Skeletal muscle satellite cell (primary cell): Measurements from ENCODE around the gene TKFC.

ENCODE experiments used
- H3K27me3 ChIP-seq: 2 replicates; pipeline ENCODE4 v1.7.0; 2013; ENCODE audit warnings: low read length; ENCODE audit not compliant: control insufficient read depth, insufficient read depth
- H3K36me3 ChIP-seq: 2 replicates; pipeline ENCODE4 v1.7.0; 2013; ENCODE audit warnings: mild to moderate bottlenecking, control low read depth, low read length; ENCODE audit not compliant: insufficient read depth
- H3K4me1 ChIP-seq: 2 replicates; pipeline ENCODE4 v1.7.0; 2013; ENCODE audit warnings: low read length; ENCODE audit not compliant: control insufficient read depth, insufficient read depth
- H3K4me2 ChIP-seq: 2 replicates; pipeline ENCODE4 v1.7.0; 2013; ENCODE audit warnings: mild to moderate bottlenecking, low read length
- H3K4me3 ChIP-seq: 2 replicates; pipeline ENCODE4 v1.7.0; 2013; ENCODE audit warnings: low read length
- H3K9ac ChIP-seq: 2 replicates; pipeline ENCODE4 v1.7.0; 2013; ENCODE audit warnings: mild to moderate bottlenecking, low read depth, low read length, moderate library complexity
- H3K9me3 ChIP-seq: replicated peaks from 2 replicates; pipeline ENCODE4 v1.7.0; 2013; ENCODE audit warnings: mild to moderate bottlenecking, control low read depth, low read length

Gene TKFC

DNA sequence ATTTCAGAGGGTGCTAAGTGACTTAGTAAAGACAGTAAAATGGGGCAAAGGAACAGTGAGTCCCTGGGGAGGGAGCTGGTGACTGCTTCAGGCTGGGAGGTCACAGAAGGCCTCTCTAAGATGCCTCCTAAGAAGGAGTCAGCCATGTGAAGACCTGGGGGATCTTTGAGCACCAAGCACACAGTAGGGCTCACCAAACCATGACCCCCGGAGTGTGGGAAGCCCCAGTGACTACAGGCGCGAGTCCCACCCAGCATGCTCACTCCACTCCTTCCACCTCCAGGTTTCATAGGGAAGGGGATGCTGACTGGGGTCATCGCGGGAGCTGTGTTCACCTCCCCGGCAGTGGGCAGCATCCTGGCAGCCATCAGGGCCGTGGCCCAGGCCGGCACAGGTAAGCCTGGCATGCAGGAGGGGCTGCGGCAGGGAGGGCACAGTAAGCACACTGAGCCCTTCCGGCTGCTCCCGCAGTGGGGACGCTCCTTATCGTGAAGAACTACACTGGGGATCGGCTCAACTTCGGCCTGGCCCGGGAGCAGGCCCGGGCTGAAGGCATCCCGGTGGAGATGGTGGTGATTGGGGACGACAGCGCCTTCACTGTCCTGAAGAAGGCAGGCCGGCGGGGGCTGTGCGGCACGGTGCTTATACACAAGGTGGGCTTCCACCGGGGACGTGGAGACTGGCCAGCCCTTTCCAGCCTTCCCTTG lies 5.9 kb downstream of the TKFC start:
- no peak overlapping the region for H3K4me2 ChIP-seq
- H3K4me1 ChIP-seq = peaks cover 11% of the 10 kb centered on the region
- H3K9ac ChIP-seq = no peak overlapping the region
- no peaks in the 10 kb centered on the region for H3K9me3 ChIP-seq
- H3K36me3 ChIP-seq = peaks cover 7% of the 10 kb centered on the region
- H3K4me3 ChIP-seq = no peak overlapping the region
- H3K27me3 ChIP-seq = no peaks in the 10 kb centered on the region

GRCh38 chr11:61339490-61339878 lies 6.5 kb downstream of the TKFC start:
- H3K36me3 ChIP-seq = peaks cover 7% of the 10 kb centered on the region
- H3K9me3 ChIP-seq = no peaks in the 10 kb centered on the region
- H3K4me3 ChIP-seq = no peak overlapping the region
- H3K27me3 ChIP-seq = no peaks in the 10 kb centered on the region
- H3K4me1 ChIP-seq = peaks cover 6% of the 10 kb centered on the region
- H3K4me2 ChIP-seq = no peak overlapping the region
- H3K9ac ChIP-seq = no peak overlapping the region

- Histone ChIP-seq H3K27me3 (no peaks in the 10 kb centered on the region), H3K4me2 (no peak overlapping the region), H3K4me3 (no peak overlapping the region), H3K9ac (no peak overlapping the region), H3K9me3 (no peaks in the 10 kb centered on the region), H3K36me3 (peaks cover 15% of the 10 kb centered on the region), H3K4me1 (no peaks in the 10 kb centered on the region)
These were observed 8.0 kb downstream of the TKFC start for GRCh38 chr11:61340979-61341378.

- Histone ChIP-seq H3K4me3 (no peak overlapping the region), H3K4me2 (no peak overlapping the region), H3K9me3 (no peaks in the 10 kb centered on the region), H3K36me3 (peaks cover 15% of the 10 kb centered on the region), H3K9ac (no peak overlapping the region), H3K27me3 (no peaks in the 10 kb centered on the region), H3K4me1 (no peaks in the 10 kb centered on the region)
These were observed 8.7 kb downstream of the TKFC start for GRCh38 chr11:61341706-61342105.

DNA sequence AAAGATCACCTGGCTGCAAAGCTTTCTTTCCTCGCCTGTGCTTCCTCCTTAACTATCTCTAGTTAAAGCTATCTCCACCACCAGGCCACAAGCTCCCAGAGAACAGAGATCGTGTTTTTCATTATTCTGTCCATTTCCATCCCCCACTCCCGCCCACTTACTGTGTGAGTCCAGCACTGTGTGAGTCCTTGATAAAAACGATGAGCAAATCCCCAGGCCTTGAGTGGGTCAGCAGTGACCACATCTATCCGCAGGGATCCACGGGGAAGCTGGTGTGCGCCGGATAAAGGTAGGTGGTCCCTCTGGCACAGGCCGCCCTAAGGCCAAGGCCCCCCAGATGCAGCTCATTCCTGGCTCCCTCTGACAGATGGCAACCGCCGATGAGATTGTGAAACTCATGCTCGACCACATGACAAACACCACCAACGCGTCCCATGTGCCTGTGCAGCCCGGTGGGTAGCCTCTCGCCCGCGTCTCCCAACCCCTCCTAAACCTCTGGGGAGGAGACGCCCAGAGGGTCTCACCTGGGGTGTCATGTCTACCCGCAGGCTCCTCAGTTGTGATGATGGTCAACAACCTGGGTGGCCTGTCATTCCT lies 9.3 kb downstream of the TKFC start:
- H3K9ac ChIP-seq = no peak overlapping the region
- no peaks in the 10 kb centered on the region for H3K27me3 ChIP-seq
- no peaks in the 10 kb centered on the region for H3K4me1 ChIP-seq
- H3K4me2 ChIP-seq = no peak overlapping the region
- no peaks in the 10 kb centered on the region for H3K9me3 ChIP-seq
- H3K36me3 ChIP-seq = peaks cover 15% of the 10 kb centered on the region
- H3K4me3 ChIP-seq = no peak overlapping the region

DNA sequence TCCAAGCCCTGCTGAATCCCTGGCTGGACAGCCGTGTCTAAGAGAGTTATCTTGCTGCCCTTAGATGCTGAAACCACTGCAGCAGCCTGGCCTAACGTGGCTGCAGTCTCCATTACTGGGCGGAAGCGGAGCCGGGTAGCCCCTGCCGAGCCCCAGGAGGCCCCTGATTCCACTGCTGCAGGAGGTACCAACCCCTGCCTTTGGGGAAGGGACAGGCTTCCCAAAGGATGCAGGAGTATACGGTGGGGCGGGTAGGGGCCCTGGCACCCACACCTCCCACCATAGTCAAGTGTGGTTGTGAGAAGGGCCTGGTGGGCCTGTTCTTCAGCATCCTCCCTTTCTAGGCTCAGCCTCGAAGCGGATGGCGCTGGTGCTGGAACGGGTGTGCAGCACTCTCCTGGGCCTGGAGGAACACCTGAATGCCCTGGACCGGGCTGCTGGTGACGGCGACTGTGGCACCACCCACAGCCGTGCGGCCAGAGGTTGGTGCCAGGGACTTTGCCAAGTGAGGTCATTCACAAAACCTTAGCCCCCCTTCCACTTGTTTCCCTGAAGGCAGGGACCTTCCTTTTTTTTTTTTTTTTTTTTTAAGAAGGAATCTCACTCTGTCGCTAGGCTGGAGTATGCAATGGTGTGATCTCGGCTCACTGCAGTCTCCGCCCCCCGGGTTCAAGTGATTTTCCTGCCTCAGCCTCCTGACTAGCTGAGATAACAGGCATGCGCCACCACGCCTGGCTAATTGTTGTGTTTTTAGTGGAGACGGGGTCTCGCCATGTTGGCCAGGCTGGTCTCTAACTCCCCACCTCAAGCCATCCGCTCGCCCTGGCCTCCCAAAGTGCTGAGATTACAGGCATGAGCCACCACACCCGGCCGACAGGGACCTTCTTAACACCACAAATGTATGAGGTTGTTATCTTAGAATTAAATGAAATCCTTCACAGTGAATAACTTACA lies 11.0 kb downstream of the TKFC start:
- no peaks in the 10 kb centered on the region for H3K27me3 ChIP-seq
- H3K4me1 ChIP-seq = peaks cover 2% of the 10 kb centered on the region
- no peaks in the 10 kb centered on the region for H3K9me3 ChIP-seq
- peaks cover 26% of the 10 kb centered on the region for H3K36me3 ChIP-seq
- no peak overlapping the region for H3K9ac ChIP-seq
- H3K4me3 ChIP-seq = no peak overlapping the region
- H3K4me2 ChIP-seq = no peak overlapping the region

DNA sequence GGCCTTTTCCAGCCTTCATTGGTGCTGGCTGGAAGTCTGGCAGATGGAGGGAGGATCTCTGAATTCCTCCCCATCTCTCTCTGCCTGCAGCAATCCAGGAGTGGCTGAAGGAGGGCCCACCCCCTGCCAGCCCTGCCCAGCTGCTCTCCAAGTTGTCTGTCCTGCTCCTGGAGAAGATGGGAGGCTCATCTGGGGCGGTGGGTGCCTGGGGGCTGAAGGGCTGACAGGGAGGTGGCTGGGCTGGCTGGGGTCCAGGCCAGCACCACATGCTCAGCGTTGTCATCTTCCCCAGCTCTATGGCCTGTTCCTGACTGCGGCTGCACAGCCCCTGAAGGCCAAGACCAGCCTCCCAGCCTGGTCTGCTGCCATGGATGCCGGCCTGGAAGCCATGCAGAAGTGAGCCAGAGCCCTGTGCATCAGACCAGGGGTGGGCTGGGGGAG lies 12.2 kb downstream of the TKFC start:
- Histone ChIP-seq H3K36me3 (peaks cover 36% of the 10 kb centered on the region), H3K9ac (no peak overlapping the region)

DNA sequence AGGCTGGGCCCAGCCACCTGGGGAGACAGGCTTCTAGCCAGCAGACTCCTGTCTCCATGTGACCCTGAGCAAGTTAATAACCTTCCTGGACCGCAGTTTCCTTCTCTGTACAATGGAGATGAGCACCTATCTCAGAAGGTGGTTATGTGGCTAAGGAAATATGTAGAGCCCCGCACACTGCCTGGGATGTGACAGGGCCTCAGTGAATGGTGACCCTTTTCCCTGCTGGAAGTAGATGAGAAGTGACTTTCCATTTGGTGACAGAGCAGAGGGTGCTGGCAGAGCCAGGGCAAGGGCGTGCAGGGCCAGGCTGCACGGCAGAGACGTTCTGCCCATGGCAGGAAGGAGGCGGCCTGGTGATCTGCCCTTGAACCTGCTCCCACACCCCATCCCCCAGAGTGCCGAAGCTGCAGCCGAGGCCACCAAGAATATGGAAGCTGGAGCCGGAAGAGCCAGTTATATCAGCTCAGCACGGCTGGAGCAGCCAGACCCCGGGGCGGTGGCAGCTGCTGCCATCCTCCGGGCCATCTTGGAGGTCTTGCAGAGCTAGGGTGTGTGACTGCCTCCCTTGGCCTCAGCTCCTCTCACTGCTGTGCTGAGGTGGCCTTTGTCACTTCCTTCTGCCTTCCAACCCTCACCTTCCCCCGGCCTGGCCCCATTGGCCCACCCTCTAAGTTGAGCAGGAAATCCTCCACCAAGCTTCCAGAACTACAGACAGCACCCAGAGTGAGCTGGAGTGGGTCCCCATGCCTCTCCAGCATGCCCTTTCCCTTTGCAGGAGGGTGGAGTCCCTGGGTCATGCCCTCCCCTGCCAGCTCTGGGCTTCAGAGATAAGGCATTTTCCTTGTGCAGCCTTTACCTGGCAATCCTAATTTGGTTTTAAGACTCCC lies 13.2 kb downstream of the TKFC start:
- no peak overlapping the region for H3K4me3 ChIP-seq
- H3K9me3 ChIP-seq = no peaks in the 10 kb centered on the region
- H3K27me3 ChIP-seq = no peaks in the 10 kb centered on the region

More for the DNA sequence above, 12.2 kb downstream of the TKFC start:
- Histone ChIP-seq H3K4me3 (no peak overlapping the region), H3K4me2 (no peak overlapping the region), H3K9me3 (no peaks in the 10 kb centered on the region), H3K4me1 (peaks cover 2% of the 10 kb centered on the region), H3K27me3 (no peaks in the 10 kb centered on the region)

GRCh38 chr11:61347916-61348461 lies 15.0 kb downstream of the TKFC start:
- H3K36me3 ChIP-seq = peaks cover 49% of the 10 kb centered on the region
- H3K27me3 ChIP-seq = no peaks in the 10 kb centered on the region
- H3K9ac ChIP-seq = no peak overlapping the region
- H3K4me3 ChIP-seq = no peak overlapping the region
- H3K4me1 ChIP-seq = peaks cover 2% of the 10 kb centered on the region
- H3K9me3 ChIP-seq = no peaks in the 10 kb centered on the region
- H3K4me2 ChIP-seq = no peak overlapping the region

More for the DNA sequence above, 13.2 kb downstream of the TKFC start:
- Histone ChIP-seq H3K9ac (no peak overlapping the region), H3K4me2 (no peak overlapping the region), H3K4me1 (peaks cover 2% of the 10 kb centered on the region), H3K36me3 (peaks cover 44% of the 10 kb centered on the region)

- Histone ChIP-seq H3K4me2 (no peak overlapping the region), H3K4me3 (no peak overlapping the region), H3K36me3 (peaks cover 56% of the 10 kb centered on the region), H3K9me3 (no peaks in the 10 kb centered on the region), H3K4me1 (peaks cover 2% of the 10 kb centered on the region), H3K9ac (no peak overlapping the region), H3K27me3 (no peaks in the 10 kb centered on the region)
These were observed 16.2 kb downstream of the TKFC start for GRCh38 chr11:61349189-61349751.
